HS-27A (cell line): Measurements from ENCODE around the gene TMEM92.

Experiments
- DNase-seq: peaks from one replicate; pipeline ENCODE4 v3.0.0-alpha.2; 2012; ENCODE audit warnings: low read depth, missing footprints

Gene TMEM92

GRCh38 chr17:50274142-50274896, at the start of gene TMEM92:
Gene TMEM92 (plus strand): TSS chr17:50274466. CDS start chr17:50274502, 36 bp downstream.
- DNase-seq: no peak

GRCh38 chr17:50225701-50226240, 48.5 kb upstream of the TMEM92 start:
- DNase-seq: no peak

GRCh38 chr17:50234581-50234980, 39.7 kb upstream of the TMEM92 start:
- no peak for DNase-seq

GRCh38 chr17:50237901-50238300, 36.4 kb upstream of the TMEM92 start:
- DNase-seq: no peak

- no peak for DNase-seq
Observed at GRCh38 chr17:50238601-50239280, 35.5 kb upstream of the TMEM92 start.

- no peak for DNase-seq
Observed at GRCh38 chr17:50239937-50240336, 34.3 kb upstream of the TMEM92 start.

- no peak for DNase-seq
Observed at GRCh38 chr17:50240851-50241250, 33.4 kb upstream of the TMEM92 start.

- DNase-seq: no peak
Observed at GRCh38 chr17:50241431-50241830, 32.8 kb upstream of the TMEM92 start.

GRCh38 chr17:50244771-50245170, 29.5 kb upstream of the TMEM92 start:
- no peak for DNase-seq

- no peak for DNase-seq
Observed at GRCh38 chr17:50248255-50248654, 26.0 kb upstream of the TMEM92 start.

- no peak for DNase-seq
Observed at GRCh38 chr17:50252781-50253180, 21.5 kb upstream of the TMEM92 start.

- DNase-seq: no peak
Observed at GRCh38 chr17:50255766-50256635, 18.3 kb upstream of the TMEM92 start.

- DNase-seq: no peak
Observed at GRCh38 chr17:50256826-50257618, 17.2 kb upstream of the TMEM92 start.

GRCh38 chr17:50257676-50258224, 16.5 kb upstream of the TMEM92 start:
- no peak for DNase-seq

GRCh38 chr17:50258647-50259476, 15.4 kb upstream of the TMEM92 start:
- DNase-seq: no peak

- no peak for DNase-seq
Observed at GRCh38 chr17:50259477-50260324, 14.6 kb upstream of the TMEM92 start.

GRCh38 chr17:50260501-50260911, 13.8 kb upstream of the TMEM92 start:
- no peak for DNase-seq

- no peak for DNase-seq
Observed at GRCh38 chr17:50261051-50261915, 13.0 kb upstream of the TMEM92 start.
